Left cardiac atrium (tissue), 4 donors: ENCODE data around the gene TP53I11. TPM values are rescaled to one million over a fixed set of nuclear protein-coding genes. Genes with fewer than 3 reads are reported as not detected.

ENCODE experiments used
- ATAC-seq, 2 donors: fragments of 200-7000 bp; cut with Tn5 transposase; one replicate each; pipeline ENCODE4 v1.9.1; 2020; ENCODE audit warnings: mild to moderate bottlenecking in 2 of 2, moderate library complexity in 2 of 2
- DNase-seq: peaks from one replicate; pipeline ENCODE4 v3.0.0-alpha.2; 2020
- intact Hi-C, 2 donors: fragments of 100-400 bp; cut with DNase I; formaldehyde crosslinking; loops; one replicate each; pipeline versions ENCODE4 v1.14.1 to v1.15.1; 2022 to 2023
- total RNA-seq, 2 donors: library from RNA; stranded (reverse); fragmentation: NEBNext Ultra II Directional; extraction: Animal tissue kit (Norgen Biotek cat#: 25700); gene quantifications; one replicate each; pipeline ENCODE4 v1.2.1, GENCODE V29; 2021
- donor health status: DM: no; HTN: yes; CAD: no.
- donor health status: DM: no; HTN: yes; CAD: no; lungs with severe emphysema.
- donor health status: DM: yes; HTN: yes; CAD: no.
- donor health status: Dilated cardiomyopathy.

TP53I11 gene
- total RNA-seq, 2 donors from 2014 or later, result 96.4 to 115 TPM

DNA sequence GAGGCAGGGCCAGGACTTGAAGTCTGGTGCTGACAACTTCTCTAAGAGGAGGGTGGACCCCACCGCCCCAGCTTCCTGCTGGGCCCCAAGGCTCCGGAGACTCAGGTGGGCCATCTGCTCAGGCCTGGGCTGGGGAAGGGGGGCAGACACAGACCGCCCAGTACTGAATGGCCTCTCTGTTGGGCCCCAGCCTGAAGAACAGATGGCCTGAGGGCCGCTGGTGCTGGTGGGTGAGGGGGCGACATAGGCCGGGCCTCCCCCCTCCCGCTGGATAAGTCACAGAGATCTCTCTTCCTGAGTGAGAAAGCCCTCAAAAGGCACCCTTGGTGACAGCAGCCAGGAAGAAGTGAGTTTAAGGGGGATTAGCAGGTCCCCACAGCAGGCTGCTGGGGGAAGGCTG is 12.5 kb upstream of the TP53I11 start:
- DNase-seq (no peak), ATAC-seq (no peak)
- intact Hi-C loops, result no loop called here

DNA sequence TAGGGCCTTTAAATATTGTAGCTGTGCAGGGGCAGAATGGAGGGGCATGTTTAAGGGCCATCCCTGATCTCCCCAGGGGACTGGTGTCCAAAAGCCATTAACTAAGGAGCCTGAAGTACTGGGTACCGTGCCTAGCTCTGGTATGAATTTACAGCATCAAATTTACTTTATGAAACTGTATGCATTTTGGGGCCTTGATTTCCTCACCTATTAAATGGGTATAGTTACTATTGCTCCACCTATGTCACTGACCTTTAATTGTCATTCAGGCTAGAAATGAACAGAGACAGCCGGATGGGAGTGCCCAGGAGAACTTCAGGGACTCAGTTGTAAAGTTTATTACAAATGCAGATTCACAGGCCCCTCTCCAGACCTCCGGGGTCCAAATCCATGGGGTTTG is 11.8 kb upstream of the TP53I11 start:
- ATAC-seq (no peak), DNase-seq (no peak)
- intact Hi-C loops, result no loop called here

DNA sequence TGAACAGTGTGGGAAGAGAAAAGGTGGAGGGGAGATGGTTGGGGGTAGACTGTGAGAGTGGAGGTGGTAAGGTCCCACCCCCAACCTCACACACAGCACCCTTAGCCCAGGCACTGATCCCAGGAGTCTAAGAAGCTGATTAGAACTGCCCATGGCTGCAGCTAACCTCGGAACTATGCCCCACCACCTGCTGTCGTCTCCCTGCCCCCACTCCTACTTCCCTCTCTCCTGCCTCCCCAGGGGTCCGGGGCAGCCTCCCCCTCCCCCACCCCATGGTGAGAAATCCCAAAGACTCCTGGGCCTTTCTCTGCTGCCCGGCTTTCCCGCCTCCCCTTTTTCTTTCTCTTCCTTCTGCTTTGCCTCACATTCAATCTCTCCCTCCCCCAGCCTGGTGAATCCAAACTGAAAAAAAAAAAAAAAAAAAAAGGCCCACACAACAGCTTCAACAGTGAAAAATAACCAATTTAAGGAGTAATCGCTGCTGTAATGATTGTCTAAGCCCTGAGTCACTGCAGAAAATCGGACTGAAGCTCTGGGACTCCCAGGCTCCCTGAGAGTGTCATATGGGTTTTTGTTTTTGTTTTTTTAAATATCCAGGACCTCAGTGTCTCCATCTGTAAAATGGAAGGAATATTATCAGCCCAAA is 9.6 kb upstream of the TP53I11 start:
- no peak for DNase-seq
- intact Hi-C loops, result no loop called here
- ATAC-seq, result no peak

DNA sequence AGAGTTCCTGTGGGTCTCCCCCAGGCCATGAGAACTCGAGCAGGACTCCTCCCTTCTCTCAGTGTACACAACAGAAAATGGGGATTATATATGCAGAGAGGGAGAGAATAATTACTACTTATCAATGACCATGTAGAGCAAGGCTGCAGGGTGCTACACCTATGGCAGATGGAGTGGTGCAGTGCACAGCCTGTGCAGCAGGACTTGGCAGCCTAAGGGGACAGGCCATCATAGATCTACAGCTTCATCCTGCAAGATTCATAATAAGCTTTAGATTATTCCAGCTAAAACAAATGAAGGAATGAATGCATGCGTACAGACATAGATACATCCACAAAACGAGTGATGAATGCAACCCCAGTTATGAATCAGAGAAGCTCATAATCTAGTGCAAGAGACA is 8.4 kb upstream of the TP53I11 start:
- DNase-seq, result no peak
- intact Hi-C loops, result no loop called here
- no peak for ATAC-seq

- ATAC-seq (no peak), DNase-seq (no peak)
- intact Hi-C loops, result no loop called here
Measured at GRCh38 chr11:44957776-44958564, 7.3 kb upstream of the TP53I11 start.

- ATAC-seq (no peak), DNase-seq (no peak)
- intact Hi-C loops, result no loop called here
Measured at GRCh38 chr11:44957040-44957515, 6.4 kb upstream of the TP53I11 start.

DNA sequence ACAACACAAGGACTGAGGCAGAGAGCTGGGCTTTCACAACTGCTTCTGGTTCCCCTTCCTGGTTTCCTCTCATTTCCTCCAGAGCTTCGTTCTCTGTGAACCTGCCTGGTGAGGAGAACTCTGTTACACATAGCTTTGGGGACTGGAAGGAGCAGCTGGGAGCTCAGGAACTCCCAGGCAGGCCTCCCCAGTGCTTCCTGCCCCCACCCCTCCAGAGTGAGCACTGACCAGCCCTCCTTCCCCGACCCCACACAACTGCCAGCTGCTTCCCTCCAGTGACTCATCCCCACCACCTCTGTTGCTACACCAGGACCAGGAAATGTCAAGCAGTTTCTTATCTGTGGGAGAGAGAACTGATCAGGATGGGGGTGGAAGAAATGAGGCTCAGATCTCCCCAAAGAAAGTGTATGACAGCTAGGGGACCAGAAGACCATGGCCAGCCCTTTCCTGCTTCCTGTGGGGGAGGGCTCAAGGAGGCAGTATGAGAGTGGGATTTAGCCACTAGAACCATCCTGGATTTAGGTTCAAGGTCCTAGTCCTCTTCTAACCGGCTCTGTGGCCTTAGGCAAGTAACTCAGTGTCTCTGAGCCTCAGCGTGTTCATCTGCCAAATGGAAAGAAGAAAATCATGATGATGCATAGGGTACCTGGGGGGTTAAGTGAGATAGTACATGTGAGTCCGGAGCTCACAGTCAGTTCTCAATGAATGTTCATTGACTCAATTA is 4.5 kb upstream of the TP53I11 start:
- peak; percentile 77 for DNase-seq
- peak; percentile 6 to 68 for ATAC-seq
- intact Hi-C loops, result no loop called here

DNA sequence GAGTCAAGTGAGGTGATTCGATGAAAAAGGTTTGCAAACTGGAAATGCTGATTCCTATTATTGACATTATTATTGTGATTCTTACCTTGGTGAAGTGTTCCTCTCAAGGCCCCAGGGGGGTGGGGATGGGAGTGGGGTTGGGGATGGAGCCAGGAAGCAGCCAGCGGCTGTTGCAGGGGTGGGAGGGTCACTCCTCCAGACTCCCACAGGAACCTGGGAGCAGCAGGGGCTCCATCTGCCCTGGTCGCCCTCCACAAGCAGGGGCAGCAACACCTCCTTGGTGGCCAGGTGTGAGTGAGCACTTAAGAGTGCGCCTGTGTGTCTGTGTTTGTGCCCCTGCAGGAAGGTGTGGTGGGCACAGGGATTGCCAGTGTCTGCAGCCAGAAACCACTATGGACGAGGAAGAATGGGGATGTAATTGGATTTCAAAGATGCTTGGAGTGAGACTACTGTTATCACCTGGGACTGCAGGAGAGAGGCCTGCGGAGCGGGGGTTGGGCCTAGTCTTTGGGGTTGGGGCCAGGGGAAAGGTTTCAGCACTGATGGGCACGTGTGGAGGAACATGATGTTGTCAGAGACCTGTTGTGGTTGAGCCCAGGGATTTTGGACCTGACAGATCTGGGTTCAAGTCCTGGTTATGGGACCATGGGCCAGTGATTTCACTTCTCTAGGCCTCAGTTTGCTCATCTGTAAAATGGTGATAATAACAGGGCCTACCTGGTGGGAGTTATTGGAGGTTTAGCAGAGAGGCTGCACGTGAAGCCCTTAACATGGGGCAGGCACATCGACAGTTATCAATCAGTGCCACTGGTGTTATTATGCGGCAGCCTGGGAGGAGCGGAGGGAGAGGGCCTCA is 3.6 kb upstream of the TP53I11 start:
- intact Hi-C loops, result loop anchor here in 1 of 2 donors (5.0 kb wide), 1 partner anchor 38 kb away; no protein-coding TSS in a partner anchor
- DNase-seq, result no peak
- no peak for ATAC-seq

DNA sequence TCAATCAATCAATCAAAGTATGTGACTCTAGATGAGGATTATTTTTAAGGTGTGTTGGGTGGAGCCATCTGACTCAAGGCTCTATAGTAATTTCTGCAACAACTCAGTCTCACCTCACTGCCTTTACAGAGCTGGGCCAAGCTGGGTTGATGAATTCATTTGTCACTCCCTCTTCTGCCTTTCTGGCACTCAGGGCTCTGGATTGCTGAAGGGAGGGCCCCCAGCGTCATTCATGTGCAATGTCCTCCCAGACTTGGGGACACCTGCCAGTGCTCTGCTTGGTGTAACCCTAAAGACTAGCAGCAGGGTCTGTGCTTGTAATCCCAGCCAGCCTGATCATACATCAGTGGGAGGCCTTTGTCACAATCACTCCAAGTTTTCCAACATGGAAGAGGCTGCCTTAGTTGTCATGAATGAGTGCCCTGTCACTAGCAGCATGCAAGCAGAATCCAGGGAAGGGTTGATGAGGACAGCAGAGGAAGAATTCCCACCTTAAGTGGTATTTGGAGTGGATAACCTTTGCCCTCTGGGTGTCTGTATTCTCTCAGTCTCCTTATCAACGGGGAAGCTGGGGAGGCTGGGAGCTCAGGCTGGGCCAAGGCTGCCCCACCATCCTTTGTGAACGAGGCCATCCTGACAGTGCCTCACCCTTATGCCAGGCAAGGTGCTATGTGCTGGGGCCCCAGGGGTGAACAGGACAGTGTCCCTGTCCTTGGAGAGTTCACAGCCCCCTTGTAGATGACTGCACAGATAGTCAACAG is 2.0 kb upstream of the TP53I11 start:
- intact Hi-C loops, result loop anchor here in 1 of 2 donors (5.0 kb wide), 1 partner anchor 40 kb away; no protein-coding TSS in a partner anchor

GRCh38 chr11:44952082-44952481 is 1.4 kb upstream of the TP53I11 start:
- ATAC-seq (no peak), DNase-seq (no peak)
- intact Hi-C loops, result loop anchor here in 1 of 2 donors (5.0 kb wide), 1 partner anchor 40 kb away; no protein-coding TSS in a partner anchor

More for the DNA sequence above, 2.0 kb upstream of the TP53I11 start:
- ATAC-seq, result peak; percentile 4 to 13
- no peak for DNase-seq

GRCh38 chr11:44950031-44950624 is 555 bp downstream of the TP53I11 start:
- intact Hi-C loops, result loop anchor here in 1 of 2 donors (5.0 kb wide), 1 partner anchor 42 kb away; no protein-coding TSS in a partner anchor
- DNase-seq (peak; percentile 50), ATAC-seq (peak; percentile 5 to 36)

DNA sequence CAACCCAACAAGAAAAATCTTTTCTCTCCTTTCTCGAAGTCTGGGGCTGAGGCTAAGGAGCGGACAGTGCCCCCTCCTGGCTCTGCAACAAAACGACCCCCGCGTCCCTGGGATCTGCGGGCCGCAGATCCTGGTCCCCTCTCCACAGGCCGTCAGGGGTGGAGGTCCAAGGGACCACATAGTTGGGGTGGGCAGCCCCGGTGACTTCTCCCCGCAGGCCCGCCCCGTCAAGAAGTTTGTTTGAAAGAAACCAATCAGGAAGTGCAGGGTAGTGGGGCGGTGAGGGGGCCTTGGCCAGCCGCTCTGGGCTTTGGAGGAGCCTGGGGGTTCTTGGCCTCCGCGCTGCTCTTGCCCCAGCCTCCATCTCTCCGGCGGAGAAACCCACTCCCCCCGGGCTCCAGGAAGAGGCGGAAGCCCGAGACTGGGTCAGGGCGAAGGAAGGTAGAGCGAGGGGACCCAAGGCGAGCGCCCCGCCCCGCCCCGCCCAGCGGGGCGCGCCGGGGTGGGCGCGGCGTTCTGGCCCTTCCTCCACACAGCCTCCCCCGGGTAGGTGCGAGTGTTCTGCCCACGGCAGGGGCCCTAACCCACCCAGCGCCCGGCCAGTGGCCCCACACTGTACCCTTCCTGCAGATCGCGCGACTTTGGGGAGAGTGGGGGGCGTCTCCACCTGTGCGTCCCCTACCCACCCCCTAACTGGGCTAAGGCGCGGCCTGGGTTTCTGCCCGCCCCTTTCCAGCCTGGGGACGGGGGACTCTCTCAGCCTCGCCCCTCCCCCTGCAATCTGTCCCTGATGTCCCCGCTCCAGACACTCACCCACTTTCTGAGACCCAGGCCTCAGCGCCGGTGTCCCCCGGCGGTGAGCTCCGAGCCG is 1.3 kb downstream of the TP53I11 start:
- no peak for DNase-seq
- peak; percentile 34 to 37 for ATAC-seq
- intact Hi-C loops, result loop anchor here in 1 of 2 donors (5.0 kb wide), 1 partner anchor 43 kb away; no protein-coding TSS in a partner anchor

- ATAC-seq, result no peak
Measured at GRCh38 chr11:44948155-44948554, 2.5 kb downstream of the TP53I11 start.

GRCh38 chr11:44947114-44947513 is 3.6 kb downstream of the TP53I11 start:
- no peak for DNase-seq
- intact Hi-C loops, result no loop called here
- no peak for ATAC-seq

More at GRCh38 chr11:44948155-44948554, 2.5 kb downstream of the TP53I11 start:
- intact Hi-C loops, result no loop called here
- no peak for DNase-seq

- intact Hi-C loops, result no loop called here
- ATAC-seq (peak; percentile 3 to 13), DNase-seq (peak; percentile 87)
Measured at GRCh38 chr11:44946263-44946662, 4.4 kb downstream of the TP53I11 start.

- ATAC-seq (peak in 1 of 2 donors; percentile 13), DNase-seq (peak; percentile 77)
- intact Hi-C loops, result no loop called here
Measured at GRCh38 chr11:44945666-44946065, 5.0 kb downstream of the TP53I11 start.

GRCh38 chr11:44944853-44945235 is 5.8 kb downstream of the TP53I11 start:
- DNase-seq (no peak), ATAC-seq (no peak)
- intact Hi-C loops, result no loop called here
